Measurements from ENCODE around the gene SMAD3.

Gene SMAD3

GRCh38 chr15:67036775-67037555 lies 28.4 kb upstream of the SMAD3 start:
- DNase-seq: no peak

- DNase-seq: no peak
Measured at GRCh38 chr15:67037694-67038093, 27.7 kb upstream of the SMAD3 start.

GRCh38 chr15:67038736-67039135 lies 26.7 kb upstream of the SMAD3 start:
- no peak for DNase-seq

- no peak for DNase-seq
Measured at GRCh38 chr15:67039384-67040075, 25.9 kb upstream of the SMAD3 start.

- DNase-seq: no peak
Measured at GRCh38 chr15:67040277-67040676, 25.1 kb upstream of the SMAD3 start.

- no peak for DNase-seq
Measured at GRCh38 chr15:67042551-67043142, 22.8 kb upstream of the SMAD3 start.

- DNase-seq: no peak
Measured at GRCh38 chr15:67043939-67044771, 21.2 kb upstream of the SMAD3 start.

GRCh38 chr15:67047149-67047661 lies 18.2 kb upstream of the SMAD3 start:
- no peak for DNase-seq

- DNase-seq: no peak
Measured at GRCh38 chr15:67048281-67049279, 16.8 kb upstream of the SMAD3 start.

- DNase-seq: no peak
Measured at GRCh38 chr15:67049351-67050044, 15.9 kb upstream of the SMAD3 start.

GRCh38 chr15:67050062-67050461 lies 15.3 kb upstream of the SMAD3 start:
- no peak for DNase-seq

GRCh38 chr15:67050522-67051087 lies 14.8 kb upstream of the SMAD3 start:
- DNase-seq: no peak

- DNase-seq: no peak
Measured at GRCh38 chr15:67051088-67052045, 14.0 kb upstream of the SMAD3 start.

GRCh38 chr15:67054676-67055075 lies 10.7 kb upstream of the SMAD3 start:
- DNase-seq: no peak

- DNase-seq: no peak
Measured at GRCh38 chr15:67059127-67059553, 6.3 kb upstream of the SMAD3 start.

GRCh38 chr15:67061811-67062368 lies 3.5 kb upstream of the SMAD3 start:
- DNase-seq: no peak

GRCh38 chr15:67062369-67062985 lies 2.9 kb upstream of the SMAD3 start:
- no peak for DNase-seq
